ENCODE results near the gene LTBP2. TPM values are rescaled to one million over a fixed set of nuclear protein-coding genes. Genes with fewer than 3 reads are reported as not detected.
"Not testable (repeated sequence)": the region's sequence is repeated elsewhere in the genome, so short reads cannot be mapped to it uniquely, and the experiment has no call there.

The LTBP2 gene
- total and polyA plus RNA-seq, 3 donors from 2014 or later = 19.6 to 45.3 (median 23.3) TPM

- WGBS, 2 donors = 79 to 81% methylated on average over 4 of the region's 4 CpGs
- H3K4me3 ChIP-seq = no peak overlapping the region
- H3K4me1 ChIP-seq = no peaks in the 10 kb centered on the region
- no peak for TF ChIP-seq CTCF (IDR thresholded peaks at IDR 0.05)
- TF ChIP-seq POLR2A (IDR thresholded peaks at IDR 0.05) = no peak
- intact Hi-C loops (cut with DNase I; ENCODE audit: low total_unique reads) = no loop called here
- H3K36me3 ChIP-seq (ENCODE audit: low read depth, missing control alignments) = no peaks in the 10 kb centered on the region
- no peaks in the 10 kb centered on the region for H3K9me3 ChIP-seq
- DNase-seq = no peak
- H3K27me3 ChIP-seq = no peaks in the 10 kb centered on the region
- no peak overlapping the region for H3K27ac ChIP-seq
Observed at GRCh38 chr14:74539503-74539902, 72.5 kb downstream of the LTBP2 start.

GRCh38 chr14:74538411-74539391 lies 73.3 kb downstream of the LTBP2 start:
- no peak overlapping the region for H3K4me3 ChIP-seq
- no peak overlapping the region for H3K27ac ChIP-seq
- no peaks in the 10 kb centered on the region for H3K27me3 ChIP-seq
- no peak for DNase-seq
- intact Hi-C loops (cut with DNase I; ENCODE audit: low total_unique reads) = no loop called here
- 94 to 95% methylated on average over 11 of the region's 11 CpGs for WGBS, 2 donors
- no peaks in the 10 kb centered on the region for H3K36me3 ChIP-seq (ENCODE audit: low read depth, missing control alignments)
- H3K9me3 ChIP-seq = no peaks in the 10 kb centered on the region
- no peak for TF ChIP-seq CTCF (IDR thresholded peaks at IDR 0.05)
- TF ChIP-seq POLR2A (IDR thresholded peaks at IDR 0.05) = no peak
- H3K4me1 ChIP-seq = no peaks in the 10 kb centered on the region

- 94 to 97% methylated on average over 3 of the region's 3 CpGs for WGBS, 2 donors
- intact Hi-C loops (cut with DNase I; ENCODE audit: low total_unique reads); H3K4me3 ChIP-seq; H3K9me3 ChIP-seq; DNase-seq; H3K27ac ChIP-seq; H3K4me1 ChIP-seq; H3K36me3 ChIP-seq (ENCODE audit: low read depth, missing control alignments); H3K27me3 ChIP-seq: not testable (repeated sequence)
Observed at GRCh38 chr14:74536336-74536735, 75.7 kb downstream of the LTBP2 start.

- Histone ChIP-seq H3K27me3 (no peaks in the 10 kb centered on the region), H3K4me1 (no peaks in the 10 kb centered on the region), H3K36me3 (ENCODE audit: low read depth, missing control alignments) (no peaks in the 10 kb centered on the region), H3K4me3 (no peak overlapping the region), H3K9me3 (no peaks in the 10 kb centered on the region), H3K27ac (no peak overlapping the region)
- intact Hi-C loops (cut with DNase I; ENCODE audit: low total_unique reads) = no loop called here
- DNase-seq = no peak
- 81 to 90% methylated on average over 8 to 10 of the region's 10 CpGs for WGBS, 2 donors
- TF ChIP-seq POLR2A (IDR thresholded peaks at IDR 0.05) = no peak
- TF ChIP-seq CTCF (IDR thresholded peaks at IDR 0.05) = no peak
Observed at GRCh38 chr14:74535756-74536325, 76.2 kb downstream of the LTBP2 start.

- Histone ChIP-seq H3K9me3 (no peaks in the 10 kb centered on the region), H3K27ac (no peak overlapping the region), H3K27me3 (no peaks in the 10 kb centered on the region), H3K4me1 (no peaks in the 10 kb centered on the region), H3K4me3 (no peak overlapping the region), H3K36me3 (ENCODE audit: low read depth, missing control alignments) (no peaks in the 10 kb centered on the region)
- intact Hi-C loops (cut with DNase I; ENCODE audit: low total_unique reads) = no loop called here
- DNase-seq = no peak
- TF ChIP-seq POLR2A (IDR thresholded peaks at IDR 0.05) = no peak
- TF ChIP-seq CTCF (IDR thresholded peaks at IDR 0.05) = no peak
- 86% methylated on average over 6 to 7 of the region's 7 CpGs for WGBS, 2 donors
Observed at GRCh38 chr14:74533576-74533975, 78.5 kb downstream of the LTBP2 start.

Measured in testis (tissue), 3 donors.